WTC11 (cell line): ENCODE results near the gene NUP210L. TPM values are rescaled to one million over a fixed set of nuclear protein-coding genes. Genes with fewer than 3 reads are reported as not detected.

ENCODE experiments used
- ATF1 ChIP-seq: sonication (generic); formaldehyde crosslinking; IDR thresholded peaks from 2 replicates; pipeline ENCODE4 v1.8.1; 2023; ENCODE audit warnings: mild to moderate bottlenecking, moderate library complexity, missing genetic modification reagents
- CREM ChIP-seq: sonication (generic); formaldehyde crosslinking; IDR thresholded peaks from 2 replicates; pipeline ENCODE4 v1.8.1; 2022; ENCODE audit warnings: mild to moderate bottlenecking, missing genetic modification reagents, moderate library complexity
- ELF4 ChIP-seq: sonication (generic); formaldehyde crosslinking; IDR thresholded peaks from 2 replicates; pipeline ENCODE4 v1.8.1; 2022; ENCODE audit warnings: low read depth, mild to moderate bottlenecking, moderate library complexity, missing genetic modification reagents
- FOXP1 ChIP-seq: sonication (generic); formaldehyde crosslinking; IDR thresholded peaks from 2 replicates; pipeline ENCODE4 v1.8.0; 2022; ENCODE audit warnings: missing genetic modification reagents, mild to moderate bottlenecking, moderate library complexity, borderline replicate concordance
- GABPB1 ChIP-seq: sonication (generic); formaldehyde crosslinking; IDR thresholded peaks from 2 replicates; pipeline ENCODE4 v1.8.1; 2023; ENCODE audit warnings: mild to moderate bottlenecking, missing genetic modification reagents
- JUN ChIP-seq: sonication (generic); formaldehyde crosslinking; IDR thresholded peaks from 2 replicates; pipeline ENCODE4 v1.8.0; 2023; ENCODE audit warnings: mild to moderate bottlenecking, missing genetic modification reagents
- MYBL2 ChIP-seq: sonication (generic); formaldehyde crosslinking; IDR thresholded peaks from 2 replicates; pipeline ENCODE4 v1.8.1; 2023; ENCODE audit warnings: mild to moderate bottlenecking, moderate library complexity, missing genetic modification reagents
- NFYB ChIP-seq: sonication (generic); formaldehyde crosslinking; conservative IDR thresholded peaks from 2 replicates; pipeline ENCODE4 v1.8.0; 2022; ENCODE audit warnings: low read depth, missing genetic modification reagents
- NR3C1 ChIP-seq: sonication (generic); formaldehyde crosslinking; conservative IDR thresholded peaks from 2 replicates; pipeline ENCODE4 v1.8.1; 2023; ENCODE audit warnings: low read depth, mild to moderate bottlenecking, missing genetic modification reagents
- RELA ChIP-seq: sonication (generic); formaldehyde crosslinking; IDR thresholded peaks from 2 replicates; pipeline ENCODE4 v1.8.1; 2022; ENCODE audit warnings: missing genetic modification reagents, mild to moderate bottlenecking, borderline replicate concordance
- SMAD3 ChIP-seq: sonication (generic); formaldehyde crosslinking; IDR thresholded peaks from 2 replicates; pipeline ENCODE4 v1.8.0; 2022; ENCODE audit warnings: missing genetic modification reagents, mild to moderate bottlenecking, borderline replicate concordance
- TEAD1 ChIP-seq: sonication (generic); formaldehyde crosslinking; IDR thresholded peaks from 2 replicates; pipeline ENCODE4 v1.8.0; 2022; ENCODE audit warnings: mild to moderate bottlenecking, missing genetic modification reagents
- ZNF138 ChIP-seq: sonication (generic); formaldehyde crosslinking; conservative IDR thresholded peaks from 2 replicates; pipeline ENCODE4 v1.8.1; 2022; ENCODE audit warnings: mild to moderate bottlenecking, moderate library complexity, missing genetic modification reagents
- ZNF219 ChIP-seq: sonication (generic); formaldehyde crosslinking; IDR thresholded peaks from 2 replicates; pipeline ENCODE4 v1.8.0; 2023; ENCODE audit warnings: missing genetic modification reagents, mild to moderate bottlenecking, borderline replicate concordance
- ZNF232 ChIP-seq: sonication (generic); formaldehyde crosslinking; IDR thresholded peaks from 2 replicates; pipeline ENCODE4 v1.8.0; 2022; ENCODE audit warnings: mild to moderate bottlenecking, missing genetic modification reagents
- ZNF317 ChIP-seq: sonication (generic); formaldehyde crosslinking; IDR thresholded peaks from 2 replicates; pipeline ENCODE4 v1.8.1; 2023; ENCODE audit warnings: low read depth, mild to moderate bottlenecking, moderate library complexity, missing genetic modification reagents, borderline replicate concordance
- ZNF416 ChIP-seq: fragments of 250-450 bp; sonication (Bioruptor Pico); IDR thresholded peaks from 2 replicates; pipeline ENCODE4 v1.9.0; 2021; ENCODE audit warnings: mild to moderate bottlenecking, inconsistent platforms
- total RNA-seq: library from RNA; stranded (reverse); gene quantifications from 3 replicates; pipeline ENCODE4 v1.2.3, GENCODE V29; 2021
- TF ChIP-seq, protein P1 (sequence below): sonication (generic); formaldehyde crosslinking; IDR thresholded peaks from 2 replicates; pipeline ENCODE4 v1.8.0; 2023; ENCODE audit warnings: missing genetic modification reagents, mild to moderate bottlenecking, borderline replicate concordance
- TF ChIP-seq, protein P2 (sequence below): sonication (generic); formaldehyde crosslinking; IDR thresholded peaks from 2 replicates; pipeline ENCODE4 v1.8.0; 2023; ENCODE audit warnings: missing genetic modification reagents
- TF ChIP-seq, protein P3 (sequence below): sonication (generic); formaldehyde crosslinking; IDR thresholded peaks from 2 replicates; pipeline ENCODE4 v1.8.1; 2023; ENCODE audit warnings: mild to moderate bottlenecking, moderate library complexity, missing genetic modification reagents
- TF ChIP-seq, protein P4 (sequence below): sonication (generic); formaldehyde crosslinking; IDR thresholded peaks from 2 replicates; pipeline ENCODE4 v1.8.0; 2022; ENCODE audit warnings: mild to moderate bottlenecking, missing genetic modification reagents
- TF ChIP-seq, protein P5 (sequence below): fragments of 250-450 bp; sonication (Bioruptor Pico); IDR thresholded peaks from 2 replicates; pipeline ENCODE4 v1.8.0; 2021; ENCODE audit warnings: mild to moderate bottlenecking
- TF ChIP-seq, protein P6 (sequence below): sonication (generic); formaldehyde crosslinking; conservative IDR thresholded peaks from 2 replicates; pipeline ENCODE4 v1.8.1; 2022; ENCODE audit warnings: mild to moderate bottlenecking, missing genetic modification reagents
- TF ChIP-seq, protein P7 (sequence below): sonication (generic); formaldehyde crosslinking; IDR thresholded peaks from 2 replicates; pipeline ENCODE4 v1.8.0; 2022; ENCODE audit warnings: mild to moderate bottlenecking, missing genetic modification reagents
- TF ChIP-seq, protein P8 (sequence below): sonication (generic); formaldehyde crosslinking; IDR thresholded peaks from 2 replicates; pipeline ENCODE4 v1.8.1; 2023; ENCODE audit warnings: mild to moderate bottlenecking, missing genetic modification reagents, moderate library complexity
- TF ChIP-seq, protein P9 (sequence below): sonication (generic); formaldehyde crosslinking; IDR thresholded peaks from 2 replicates; pipeline ENCODE4 v1.8.0; 2022; ENCODE audit warnings: mild to moderate bottlenecking, missing genetic modification reagents

NUP210L gene
- total RNA-seq, 1 experiment from 2014 or later, result 0.02 TPM

DNA sequence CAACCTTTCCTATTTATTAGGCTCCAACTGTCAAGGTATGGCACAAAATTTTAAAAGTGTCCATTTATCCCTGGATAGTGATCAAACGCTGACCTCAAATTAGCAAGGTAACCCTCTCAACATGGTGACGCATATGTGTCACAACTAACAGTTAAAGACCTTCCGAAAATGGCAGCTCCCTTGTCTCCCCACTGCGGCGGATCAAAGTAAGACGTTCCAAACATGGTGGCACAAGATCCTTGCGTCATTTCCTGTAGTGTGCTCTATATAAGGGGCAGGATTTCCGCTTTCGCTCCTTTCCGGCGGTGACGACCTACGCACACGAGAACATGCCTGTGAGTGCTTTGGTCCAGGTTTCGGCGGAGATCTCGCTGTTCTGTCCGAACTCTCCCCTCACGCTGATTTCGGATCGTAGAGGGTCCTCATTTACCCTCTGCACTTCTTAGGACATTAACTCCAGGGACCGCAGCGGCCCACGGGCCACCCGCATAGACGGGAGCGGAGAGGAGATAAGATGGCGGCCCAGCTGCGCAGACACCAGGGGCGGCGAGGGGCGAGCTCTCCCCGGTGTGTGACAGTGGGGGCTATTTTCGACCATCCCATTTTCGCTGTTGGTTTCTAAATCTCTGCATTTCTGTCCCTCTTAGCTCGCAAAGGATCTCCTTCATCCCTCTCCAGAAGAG, 164.3 kb downstream of the NUP210L start, which contains the start of gene RPS27 (continued):
- TF ChIP-seq, protein P1, sequence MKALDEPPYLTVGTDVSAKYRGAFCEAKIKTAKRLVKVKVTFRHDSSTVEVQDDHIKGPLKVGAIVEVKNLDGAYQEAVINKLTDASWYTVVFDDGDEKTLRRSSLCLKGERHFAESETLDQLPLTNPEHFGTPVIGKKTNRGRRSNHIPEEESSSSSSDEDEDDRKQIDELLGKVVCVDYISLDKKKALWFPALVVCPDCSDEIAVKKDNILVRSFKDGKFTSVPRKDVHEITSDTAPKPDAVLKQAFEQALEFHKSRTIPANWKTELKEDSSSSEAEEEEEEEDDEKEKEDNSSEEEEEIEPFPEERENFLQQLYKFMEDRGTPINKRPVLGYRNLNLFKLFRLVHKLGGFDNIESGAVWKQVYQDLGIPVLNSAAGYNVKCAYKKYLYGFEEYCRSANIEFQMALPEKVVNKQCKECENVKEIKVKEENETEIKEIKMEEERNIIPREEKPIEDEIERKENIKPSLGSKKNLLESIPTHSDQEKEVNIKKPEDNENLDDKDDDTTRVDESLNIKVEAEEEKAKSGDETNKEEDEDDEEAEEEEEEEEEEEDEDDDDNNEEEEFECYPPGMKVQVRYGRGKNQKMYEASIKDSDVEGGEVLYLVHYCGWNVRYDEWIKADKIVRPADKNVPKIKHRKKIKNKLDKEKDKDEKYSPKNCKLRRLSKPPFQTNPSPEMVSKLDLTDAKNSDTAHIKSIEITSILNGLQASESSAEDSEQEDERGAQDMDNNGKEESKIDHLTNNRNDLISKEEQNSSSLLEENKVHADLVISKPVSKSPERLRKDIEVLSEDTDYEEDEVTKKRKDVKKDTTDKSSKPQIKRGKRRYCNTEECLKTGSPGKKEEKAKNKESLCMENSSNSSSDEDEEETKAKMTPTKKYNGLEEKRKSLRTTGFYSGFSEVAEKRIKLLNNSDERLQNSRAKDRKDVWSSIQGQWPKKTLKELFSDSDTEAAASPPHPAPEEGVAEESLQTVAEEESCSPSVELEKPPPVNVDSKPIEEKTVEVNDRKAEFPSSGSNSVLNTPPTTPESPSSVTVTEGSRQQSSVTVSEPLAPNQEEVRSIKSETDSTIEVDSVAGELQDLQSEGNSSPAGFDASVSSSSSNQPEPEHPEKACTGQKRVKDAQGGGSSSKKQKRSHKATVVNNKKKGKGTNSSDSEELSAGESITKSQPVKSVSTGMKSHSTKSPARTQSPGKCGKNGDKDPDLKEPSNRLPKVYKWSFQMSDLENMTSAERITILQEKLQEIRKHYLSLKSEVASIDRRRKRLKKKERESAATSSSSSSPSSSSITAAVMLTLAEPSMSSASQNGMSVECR (CRISPR knock-in tag), result peak; percentile 94
- TF ChIP-seq MYBL2, result 0 out of 2 replicates have a peak, but pooled peaks have one; percentile 67
- peak; percentile 93 for TF ChIP-seq TEAD1 (CRISPR knock-in tag)
- TF ChIP-seq ZNF232 (CRISPR knock-in tag), result no peak
- TF ChIP-seq, protein P2, sequence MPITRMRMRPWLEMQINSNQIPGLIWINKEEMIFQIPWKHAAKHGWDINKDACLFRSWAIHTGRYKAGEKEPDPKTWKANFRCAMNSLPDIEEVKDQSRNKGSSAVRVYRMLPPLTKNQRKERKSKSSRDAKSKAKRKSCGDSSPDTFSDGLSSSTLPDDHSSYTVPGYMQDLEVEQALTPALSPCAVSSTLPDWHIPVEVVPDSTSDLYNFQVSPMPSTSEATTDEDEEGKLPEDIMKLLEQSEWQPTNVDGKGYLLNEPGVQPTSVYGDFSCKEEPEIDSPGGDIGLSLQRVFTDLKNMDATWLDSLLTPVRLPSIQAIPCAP (CRISPR knock-in tag), result 0 out of 2 replicates have a peak, but pooled peaks have one; percentile 37
- TF ChIP-seq SMAD3 (CRISPR knock-in tag), result 0 out of 2 replicates have a peak, but pooled peaks have one; percentile 53
- TF ChIP-seq, protein P3, sequence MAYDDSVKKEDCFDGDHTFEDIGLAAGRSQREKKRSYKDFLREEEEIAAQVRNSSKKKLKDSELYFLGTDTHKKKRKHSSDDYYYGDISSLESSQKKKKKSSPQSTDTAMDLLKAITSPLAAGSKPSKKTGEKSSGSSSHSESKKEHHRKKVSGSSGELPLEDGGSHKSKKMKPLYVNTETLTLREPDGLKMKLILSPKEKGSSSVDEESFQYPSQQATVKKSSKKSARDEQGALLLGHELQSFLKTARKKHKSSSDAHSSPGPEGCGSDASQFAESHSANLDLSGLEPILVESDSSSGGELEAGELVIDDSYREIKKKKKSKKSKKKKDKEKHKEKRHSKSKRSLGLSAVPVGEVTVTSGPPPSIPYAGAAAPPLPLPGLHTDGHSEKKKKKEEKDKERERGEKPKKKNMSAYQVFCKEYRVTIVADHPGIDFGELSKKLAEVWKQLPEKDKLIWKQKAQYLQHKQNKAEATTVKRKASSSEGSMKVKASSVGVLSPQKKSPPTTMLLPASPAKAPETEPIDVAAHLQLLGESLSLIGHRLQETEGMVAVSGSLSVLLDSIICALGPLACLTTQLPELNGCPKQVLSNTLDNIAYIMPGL, result no peak
- TF ChIP-seq ATF1 (CRISPR knock-in tag), result no peak
- TF ChIP-seq, protein P4, sequence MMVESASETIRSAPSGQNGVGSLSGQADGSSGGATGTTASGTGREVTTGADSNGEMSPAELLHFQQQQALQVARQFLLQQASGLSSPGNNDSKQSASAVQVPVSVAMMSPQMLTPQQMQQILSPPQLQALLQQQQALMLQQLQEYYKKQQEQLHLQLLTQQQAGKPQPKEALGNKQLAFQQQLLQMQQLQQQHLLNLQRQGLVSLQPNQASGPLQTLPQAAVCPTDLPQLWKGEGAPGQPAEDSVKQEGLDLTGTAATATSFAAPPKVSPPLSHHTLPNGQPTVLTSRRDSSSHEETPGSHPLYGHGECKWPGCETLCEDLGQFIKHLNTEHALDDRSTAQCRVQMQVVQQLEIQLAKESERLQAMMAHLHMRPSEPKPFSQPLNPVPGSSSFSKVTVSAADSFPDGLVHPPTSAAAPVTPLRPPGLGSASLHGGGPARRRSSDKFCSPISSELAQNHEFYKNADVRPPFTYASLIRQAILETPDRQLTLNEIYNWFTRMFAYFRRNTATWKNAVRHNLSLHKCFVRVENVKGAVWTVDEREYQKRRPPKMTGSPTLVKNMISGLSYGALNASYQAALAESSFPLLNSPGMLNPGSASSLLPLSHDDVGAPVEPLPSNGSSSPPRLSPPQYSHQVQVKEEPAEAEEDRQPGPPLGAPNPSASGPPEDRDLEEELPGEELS (CRISPR knock-in tag), result 0 out of 2 replicates have a peak, but pooled peaks have one; percentile 20
- TF ChIP-seq RELA (CRISPR knock-in tag), result no peak
- no peak for TF ChIP-seq ZNF219 (CRISPR knock-in tag)
- TF ChIP-seq NR3C1 (CRISPR knock-in tag), result no peak
- TF ChIP-seq, protein P5, sequence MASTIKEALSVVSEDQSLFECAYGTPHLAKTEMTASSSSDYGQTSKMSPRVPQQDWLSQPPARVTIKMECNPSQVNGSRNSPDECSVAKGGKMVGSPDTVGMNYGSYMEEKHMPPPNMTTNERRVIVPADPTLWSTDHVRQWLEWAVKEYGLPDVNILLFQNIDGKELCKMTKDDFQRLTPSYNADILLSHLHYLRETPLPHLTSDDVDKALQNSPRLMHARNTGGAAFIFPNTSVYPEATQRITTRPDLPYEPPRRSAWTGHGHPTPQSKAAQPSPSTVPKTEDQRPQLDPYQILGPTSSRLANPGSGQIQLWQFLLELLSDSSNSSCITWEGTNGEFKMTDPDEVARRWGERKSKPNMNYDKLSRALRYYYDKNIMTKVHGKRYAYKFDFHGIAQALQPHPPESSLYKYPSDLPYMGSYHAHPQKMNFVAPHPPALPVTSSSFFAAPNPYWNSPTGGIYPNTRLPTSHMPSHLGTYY (CRISPR knock-in tag), result no peak
- peak; percentile 93 for TF ChIP-seq GABPB1 (CRISPR knock-in tag)
- TF ChIP-seq ZNF138, result no peak
- peak; percentile 88 for TF ChIP-seq JUN
- no peak for TF ChIP-seq NFYB (CRISPR knock-in tag)
- peak; percentile 78; the same call in 1 of the 2 replicates for TF ChIP-seq FOXP1 (CRISPR knock-in tag)
- TF ChIP-seq ELF4 (CRISPR knock-in tag), result no peak
- TF ChIP-seq, protein P6, sequence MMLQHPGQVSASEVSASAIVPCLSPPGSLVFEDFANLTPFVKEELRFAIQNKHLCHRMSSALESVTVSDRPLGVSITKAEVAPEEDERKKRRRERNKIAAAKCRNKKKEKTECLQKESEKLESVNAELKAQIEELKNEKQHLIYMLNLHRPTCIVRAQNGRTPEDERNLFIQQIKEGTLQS (CRISPR knock-in tag), result 0 out of 2 replicates have a peak, but pooled peaks have one; percentile 51
- TF ChIP-seq, protein P7, sequence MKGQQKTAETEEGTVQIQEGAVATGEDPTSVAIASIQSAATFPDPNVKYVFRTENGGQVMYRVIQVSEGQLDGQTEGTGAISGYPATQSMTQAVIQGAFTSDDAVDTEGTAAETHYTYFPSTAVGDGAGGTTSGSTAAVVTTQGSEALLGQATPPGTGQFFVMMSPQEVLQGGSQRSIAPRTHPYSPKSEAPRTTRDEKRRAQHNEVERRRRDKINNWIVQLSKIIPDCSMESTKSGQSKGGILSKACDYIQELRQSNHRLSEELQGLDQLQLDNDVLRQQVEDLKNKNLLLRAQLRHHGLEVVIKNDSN (CRISPR knock-in tag), result peak; percentile 45
- no peak for TF ChIP-seq ZNF317 (CRISPR knock-in tag)
- TF ChIP-seq, protein P8, sequence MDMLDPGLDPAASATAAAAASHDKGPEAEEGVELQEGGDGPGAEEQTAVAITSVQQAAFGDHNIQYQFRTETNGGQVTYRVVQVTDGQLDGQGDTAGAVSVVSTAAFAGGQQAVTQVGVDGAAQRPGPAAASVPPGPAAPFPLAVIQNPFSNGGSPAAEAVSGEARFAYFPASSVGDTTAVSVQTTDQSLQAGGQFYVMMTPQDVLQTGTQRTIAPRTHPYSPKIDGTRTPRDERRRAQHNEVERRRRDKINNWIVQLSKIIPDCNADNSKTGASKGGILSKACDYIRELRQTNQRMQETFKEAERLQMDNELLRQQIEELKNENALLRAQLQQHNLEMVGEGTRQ, result peak; percentile 22; the same call in 1 of the 2 replicates
- TF ChIP-seq, protein P9, sequence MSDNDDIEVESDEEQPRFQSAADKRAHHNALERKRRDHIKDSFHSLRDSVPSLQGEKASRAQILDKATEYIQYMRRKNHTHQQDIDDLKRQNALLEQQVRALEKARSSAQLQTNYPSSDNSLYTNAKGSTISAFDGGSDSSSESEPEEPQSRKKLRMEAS (CRISPR knock-in tag), result peak; percentile 80
- TF ChIP-seq CREM, result peak; percentile 93
- peak; percentile 72; the same call in 1 of the 2 replicates for TF ChIP-seq ZNF416 (CRISPR knock-in tag)
